Measurements from ENCODE around the gene PPP1R13B. TPM values are rescaled to one million over a fixed set of nuclear protein-coding genes. Genes with fewer than 3 reads are reported as not detected.

PPP1R13B gene
- total RNA-seq, 6 experiments from 2014 or later = 9.2 to 22.4 (median 13.9) TPM

DNA sequence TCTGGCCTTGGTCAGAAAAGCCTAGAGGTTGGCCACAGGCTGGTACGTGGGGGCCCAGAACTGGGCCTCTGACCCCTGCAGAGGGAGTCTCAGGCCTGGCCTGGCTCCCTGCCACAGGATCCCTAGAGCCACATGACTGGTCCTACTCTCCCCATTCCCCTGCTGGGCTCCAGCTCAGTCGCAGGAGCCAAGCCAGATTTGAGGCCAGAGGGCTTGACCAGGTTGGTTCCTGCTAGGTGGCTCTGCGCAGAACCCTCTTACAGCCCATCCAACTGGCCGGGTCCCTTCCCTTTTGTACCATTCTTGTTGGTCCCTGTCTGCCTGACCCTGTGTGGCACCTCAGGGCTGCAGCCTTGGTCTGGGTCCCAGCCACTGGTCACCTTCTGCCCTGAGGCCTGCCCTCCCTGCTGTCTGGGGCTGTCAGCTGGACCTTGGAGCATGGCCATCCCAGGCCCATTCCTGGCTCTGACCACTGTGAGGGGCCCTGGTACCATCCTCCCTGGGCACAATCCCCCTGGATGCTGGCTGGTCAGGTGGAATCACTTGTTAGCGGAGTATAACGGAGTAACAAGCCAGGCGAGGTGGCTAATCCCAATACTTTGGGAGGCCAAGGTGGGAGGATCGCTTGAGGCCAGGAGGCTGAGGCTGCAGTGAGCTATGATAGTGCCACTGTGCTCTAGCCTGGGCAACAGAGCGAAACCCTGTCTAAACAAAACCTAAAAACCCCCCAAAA, 22.9 kb upstream of the PPP1R13B start:
- Histone ChIP-seq H3K4me1 (peaks cover 0 to 12% (median 6%) of the 10 kb centered on the region in 4 donors), H3K36me3 (no peaks in the 10 kb centered on the region), H3K27me3 (no peaks in the 10 kb centered on the region), H3K9me3 (no peaks in the 10 kb centered on the region), H3K4me3 (no peak overlapping the region), H3K27ac (no peak overlapping the region)
- intact Hi-C loops (cut with DNase I) = no loop called here
- 100% methylated on average over 1 of the region's 9 CpGs for WGBS (ENCODE audit: insufficient coverage, low coverage, low lambda C conversion rate, missing lambda C conversion rate)
- TF ChIP-seq, protein P1, sequence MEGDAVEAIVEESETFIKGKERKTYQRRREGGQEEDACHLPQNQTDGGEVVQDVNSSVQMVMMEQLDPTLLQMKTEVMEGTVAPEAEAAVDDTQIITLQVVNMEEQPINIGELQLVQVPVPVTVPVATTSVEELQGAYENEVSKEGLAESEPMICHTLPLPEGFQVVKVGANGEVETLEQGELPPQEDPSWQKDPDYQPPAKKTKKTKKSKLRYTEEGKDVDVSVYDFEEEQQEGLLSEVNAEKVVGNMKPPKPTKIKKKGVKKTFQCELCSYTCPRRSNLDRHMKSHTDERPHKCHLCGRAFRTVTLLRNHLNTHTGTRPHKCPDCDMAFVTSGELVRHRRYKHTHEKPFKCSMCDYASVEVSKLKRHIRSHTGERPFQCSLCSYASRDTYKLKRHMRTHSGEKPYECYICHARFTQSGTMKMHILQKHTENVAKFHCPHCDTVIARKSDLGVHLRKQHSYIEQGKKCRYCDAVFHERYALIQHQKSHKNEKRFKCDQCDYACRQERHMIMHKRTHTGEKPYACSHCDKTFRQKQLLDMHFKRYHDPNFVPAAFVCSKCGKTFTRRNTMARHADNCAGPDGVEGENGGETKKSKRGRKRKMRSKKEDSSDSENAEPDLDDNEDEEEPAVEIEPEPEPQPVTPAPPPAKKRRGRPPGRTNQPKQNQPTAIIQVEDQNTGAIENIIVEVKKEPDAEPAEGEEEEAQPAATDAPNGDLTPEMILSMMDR (IDR thresholded peaks at IDR 0.05) = no peak
- TF ChIP-seq POLR2A (IDR thresholded peaks at IDR 0.05) = no peak
- no peak for ATAC-seq
- DNase-seq = no peak

DNA sequence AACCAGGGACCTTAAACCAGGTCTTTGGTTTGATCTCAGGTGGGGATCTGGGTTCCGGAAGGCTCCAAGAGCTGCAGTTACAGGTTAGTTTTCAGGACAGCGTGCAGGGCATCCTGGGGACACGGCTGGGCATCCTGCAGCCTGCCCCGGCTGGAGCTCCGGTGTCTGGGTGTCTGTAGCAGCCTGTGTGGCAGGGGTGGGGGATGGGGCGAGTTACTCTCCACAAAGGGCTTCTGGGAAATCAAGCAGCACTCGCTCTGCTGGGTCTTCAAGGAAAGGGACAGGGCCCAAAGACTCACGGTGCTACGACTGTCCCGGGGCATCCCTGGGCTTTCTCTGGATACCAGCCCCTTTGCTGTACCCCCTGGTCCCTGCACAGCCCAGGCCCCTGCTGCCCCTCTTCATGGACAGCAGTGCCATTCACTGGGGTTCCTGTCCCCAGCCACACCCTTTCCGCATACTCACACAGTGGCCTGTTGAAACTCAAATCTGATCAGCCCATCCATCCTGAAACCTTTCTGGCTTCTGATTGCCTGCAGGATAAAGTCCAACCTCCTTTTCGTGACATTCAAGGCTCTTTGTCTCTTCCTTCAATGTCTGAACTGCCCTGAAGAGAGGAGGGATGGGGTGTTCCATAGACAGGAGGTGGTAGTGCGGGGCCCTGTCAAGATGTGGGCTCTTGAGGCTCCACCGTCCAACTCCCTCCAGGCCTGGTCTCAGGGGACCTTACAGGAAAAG, 22.2 kb upstream of the PPP1R13B start:
- Histone ChIP-seq H3K4me3 (no peak overlapping the region), H3K4me1 (peaks cover 0 to 12% (median 6%) of the 10 kb centered on the region in 4 donors), H3K27ac (no peak overlapping the region), H3K9me3 (no peaks in the 10 kb centered on the region), H3K36me3 (no peaks in the 10 kb centered on the region), H3K27me3 (no peaks in the 10 kb centered on the region)
- no peak for ATAC-seq
- DNase-seq = no peak
- WGBS (ENCODE audit: insufficient coverage, low coverage, low lambda C conversion rate, missing lambda C conversion rate) = no CpG with 5 or more reads among the region's 14 CpGs
- intact Hi-C loops (cut with DNase I) = no loop called here
- TF ChIP-seq, protein P1 (IDR thresholded peaks at IDR 0.05) = no peak
- no peak for TF ChIP-seq POLR2A (IDR thresholded peaks at IDR 0.05)

DNA sequence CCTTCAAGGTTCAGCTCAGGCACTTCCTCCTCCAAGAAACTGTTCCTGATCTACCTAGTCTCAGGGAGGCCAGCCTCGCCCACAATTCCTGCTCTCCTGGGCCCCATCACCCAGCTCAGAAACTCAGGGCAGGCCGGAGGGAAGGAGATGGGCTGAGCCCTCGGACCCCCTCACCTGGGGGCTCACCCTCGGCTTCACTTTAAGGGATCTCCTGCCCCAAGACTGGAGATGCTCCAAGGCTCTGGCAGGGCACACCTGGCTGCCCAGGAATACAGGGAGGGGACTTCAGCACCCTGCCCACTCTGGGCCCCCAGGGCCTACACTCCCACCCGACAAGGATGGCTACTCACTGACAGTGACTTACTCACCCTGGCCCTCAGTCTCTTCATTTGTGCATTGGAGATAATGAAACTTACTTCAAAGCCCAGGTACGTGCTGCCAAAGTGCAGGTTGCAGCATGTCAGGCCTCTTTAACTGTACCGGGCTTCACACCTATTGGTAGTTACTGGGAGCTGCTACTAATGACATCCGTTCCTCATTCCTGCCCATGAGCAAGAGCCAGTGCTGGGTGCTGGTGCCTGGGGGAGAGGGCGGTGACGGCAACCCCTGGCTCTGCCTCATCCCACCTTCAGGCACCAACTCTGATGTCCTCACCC, 21.0 kb upstream of the PPP1R13B start:
- DNase-seq (no peak), ATAC-seq (no peak)
- Histone ChIP-seq H3K27me3 (no peaks in the 10 kb centered on the region), H3K4me3 (no peak overlapping the region), H3K36me3 (no peaks in the 10 kb centered on the region), H3K9me3 (no peaks in the 10 kb centered on the region), H3K4me1 (peaks cover 0 to 12% (median 3%) of the 10 kb centered on the region in 4 donors), H3K27ac (peak overlapping the region in 1 of 3 donors; percentile 21)
- TF ChIP-seq POLR2A (IDR thresholded peaks at IDR 0.05) = no peak
- TF ChIP-seq, protein P1 (IDR thresholded peaks at IDR 0.05) = no peak
- 90% methylated on average over 4 of the region's 10 CpGs for WGBS (ENCODE audit: insufficient coverage, low coverage, low lambda C conversion rate, missing lambda C conversion rate)
- intact Hi-C loops (cut with DNase I) = no loop called here

DNA sequence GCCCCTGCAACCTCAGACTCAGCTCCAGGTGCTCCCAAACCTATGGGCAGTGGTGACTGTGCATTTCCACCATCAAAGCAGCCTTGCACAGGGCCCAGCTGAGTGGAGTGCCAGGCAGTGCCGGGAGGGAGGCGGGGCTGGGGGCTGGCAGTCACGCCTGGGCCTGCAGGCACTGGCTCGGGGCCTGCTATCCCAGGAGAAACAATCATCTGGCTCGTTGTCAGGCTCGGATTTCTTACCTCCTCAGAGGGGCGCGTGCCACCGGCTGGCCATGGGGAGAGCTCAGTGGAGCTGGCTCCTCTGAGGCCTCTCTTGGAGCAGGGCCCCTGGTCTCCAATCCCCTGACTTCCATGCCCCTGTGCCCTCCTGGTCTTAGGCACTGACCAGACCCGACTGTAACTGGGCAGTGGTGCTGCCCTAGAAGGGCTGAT, 20.2 kb upstream of the PPP1R13B start:
- TF ChIP-seq, protein P1 (IDR thresholded peaks at IDR 0.05) = no peak
- no CpG with 5 or more reads among the region's 10 CpGs for WGBS (ENCODE audit: insufficient coverage, low coverage, low lambda C conversion rate, missing lambda C conversion rate)
- Histone ChIP-seq H3K36me3 (no peaks in the 10 kb centered on the region), H3K4me3 (no peak overlapping the region), H3K9me3 (no peaks in the 10 kb centered on the region), H3K4me1 (peaks cover 0 to 7% (median 3%) of the 10 kb centered on the region in 4 donors), H3K27me3 (no peaks in the 10 kb centered on the region), H3K27ac (peak overlapping the region in 1 of 3 donors; percentile 21)
- peak in 2 of 3 donors; percentile 57 to 72 for DNase-seq
- ATAC-seq = peak; percentile 34 to 63 (median 49)
- intact Hi-C loops (cut with DNase I) = no loop called here
